Endothelial cell of umbilical vein (primary cell): ENCODE data around the gene FAM163A. TPM values are rescaled to one million over a fixed set of nuclear protein-coding genes. Genes with fewer than 3 reads are reported as not detected.

Source experiments
- BruUV-seq: library from RNA; stranded (reverse); fragments of 400-500 nt; replicated peaks from 2 replicates; lab custom pipeline; 2021; lab: Mats Ljungman, UMichigan
- CTCF ChIA-PET: fragments of 300-600, 350-600 bp; sonication (Branson Sonifier 250); formaldehyde crosslinking; loops from one replicate; lab custom pipeline; 2021; ENCODE audit warnings: antibody characterized with exemption, inconsistent platforms; lab: Charles Lee
- POLR2A ChIA-PET: fragments of 300-600, 350-600 bp; sonication (Branson Sonifier 250); formaldehyde crosslinking; loops from one replicate; lab custom pipeline; 2021; ENCODE audit warnings: antibody characterized with exemption, inconsistent platforms; lab: Charles Lee
- DNase-seq: peaks from one replicate; pipeline ENCODE4 v3.0.0-alpha.2; 2011; ENCODE audit warnings: low read depth, low spot score
- FAIRE-seq: peaks from 2 replicates; lab custom pipeline; 2011; peaks lifted over from hg19 to GRCh38; lab: Jason Lieb, UNC
- H2AFZ ChIP-seq: 2 replicates; pipeline ENCODE4 v1.6.0; 2012; ENCODE audit warnings: low read depth, low read length, control low read depth, inconsistent platforms
- H3K27ac ChIP-seq: 2 replicates; pipeline ENCODE4 v1.5.1; 2011; ENCODE audit warnings: low read depth, mild to moderate bottlenecking, control low read depth, low read length, moderate library complexity; ENCODE audit not compliant: insufficient read depth
- H3K27me3 ChIP-seq, 2 experiments: 2 replicates each; pipeline versions ENCODE4 v1.6.0 to v1.6.1; 2011; ENCODE audit warnings: low read length in 2 of 2, mixed read lengths in 1 of 2; ENCODE audit not compliant: control insufficient read depth in 2 of 2, insufficient read depth in 2 of 2
- H3K36me3 ChIP-seq, 2 experiments: 2 replicates in 1 of 2; 3 replicates in 1 of 2; pipeline ENCODE4 v1.5.1; 2011; ENCODE audit warnings: low read length in 2 of 2, mild to moderate bottlenecking in 1 of 2, moderate library complexity in 1 of 2; ENCODE audit not compliant: control insufficient read depth in 2 of 2, insufficient read depth in 2 of 2; ENCODE audit errors: extremely low read depth in 1 of 2
- H3K4me1 ChIP-seq: 3 replicates; pipeline ENCODE4 v1.5.1; 2011; ENCODE audit warnings: mild to moderate bottlenecking, low read length; ENCODE audit not compliant: control insufficient read depth, insufficient read depth; ENCODE audit errors: extremely low read depth
- H3K4me2 ChIP-seq: 2 replicates; pipeline ENCODE4 v1.6.1; 2011; ENCODE audit warnings: low read length, control low read depth, mixed read lengths; ENCODE audit not compliant: insufficient read depth
- H3K4me3 ChIP-seq, 3 experiments: fragments of 200-600 bp in 1 of 3; sonication (generic), shearing (Covaris generic) in 1 of 3; replicated peaks in 1 of 3; 2 replicates each; pipeline ENCODE4 v1.5.1; 2011 to 2016; ENCODE audit warnings: control low read depth in 3 of 3, low read length in 3 of 3, mild to moderate bottlenecking in 2 of 3, inconsistent platforms in 1 of 3, low read depth in 1 of 3, moderate library complexity in 1 of 3; ENCODE audit not compliant: insufficient read depth in 1 of 3
- H3K79me2 ChIP-seq: 2 replicates; pipeline ENCODE4 v1.6.0; 2012; ENCODE audit warnings: low read length, inconsistent platforms; ENCODE audit not compliant: control insufficient read depth, insufficient read depth
- H3K9ac ChIP-seq: replicated peaks from 2 replicates; pipeline ENCODE3; 2011; ENCODE audit warnings: low read length, control low read depth; ENCODE audit not compliant: insufficient read depth; ENCODE audit errors: extremely low read depth
- H3K9me1 ChIP-seq: replicated peaks from 3 replicates; pipeline ENCODE4 v1.6.0; 2011; ENCODE audit warnings: mild to moderate bottlenecking, low read length; ENCODE audit not compliant: control insufficient read depth, insufficient read depth; ENCODE audit errors: extremely low read depth
- H3K9me3 ChIP-seq: replicated peaks from 2 replicates; pipeline ENCODE4 v1.5.1; 2012; ENCODE audit warnings: low read length, inconsistent platforms; ENCODE audit not compliant: control insufficient read depth, insufficient read depth
- H4K20me1 ChIP-seq: replicated peaks from 2 replicates; pipeline ENCODE3; 2011; ENCODE audit warnings: mild to moderate bottlenecking, low read length; ENCODE audit not compliant: control insufficient read depth, insufficient read depth; ENCODE audit errors: extremely low read depth
- CTCF ChIP-seq, 2 donors: IDR thresholded peaks; 1 replicate in 1 of 2; 2 replicates in 1 of 2; pipeline ENCODE4 v1.5.1; 2011; ENCODE audit warnings: low read length in 2 of 2, mild to moderate bottlenecking in 2 of 2, moderate library complexity in 2 of 2, control low read depth in 1 of 2, inconsistent platforms in 1 of 2, low read depth in 1 of 2; ENCODE audit not compliant: insufficient read depth in 1 of 2; ENCODE audit errors: extremely low read depth in 1 of 2
- EZH2 ChIP-seq: IDR thresholded peaks from 2 replicates; pipeline ENCODE4 v1.6.1; 2012; ENCODE audit warnings: borderline replicate concordance, low read depth, mild to moderate bottlenecking, moderate library complexity, low read length, inconsistent platforms; ENCODE audit not compliant: severe bottlenecking
- FOS ChIP-seq: IDR thresholded peaks from 2 replicates; pipeline ENCODE4 v1.6.1; 2011; ENCODE audit warnings: mild to moderate bottlenecking, low read length, moderate library complexity, borderline replicate concordance; ENCODE audit not compliant: insufficient read depth
- GATA2 ChIP-seq: IDR thresholded peaks from 2 replicates; pipeline ENCODE4 v1.7.0; 2011; ENCODE audit warnings: low read depth, mild to moderate bottlenecking, moderate library complexity, mixed read lengths, low read length; ENCODE audit not compliant: insufficient read length, insufficient read depth
- JUN ChIP-seq: IDR thresholded peaks from 2 replicates; pipeline ENCODE4 v1.6.1; 2011; ENCODE audit warnings: borderline replicate concordance, low read depth; ENCODE audit not compliant: insufficient read length, insufficient read depth
- MYC ChIP-seq: IDR thresholded peaks from one replicate; pipeline ENCODE4 v1.6.1; 2011; ENCODE audit warnings: mild to moderate bottlenecking, low read depth, low read length
- POLR2A ChIP-seq: IDR thresholded peaks from 2 replicates; pipeline ENCODE4 v1.6.1; 2012; ENCODE audit warnings: low read depth, mild to moderate bottlenecking, control low read depth, low read length
- POLR2AphosphoS5 ChIP-seq: IDR thresholded peaks from 2 replicates; pipeline ENCODE4 v1.6.1; 2012; ENCODE audit warnings: low read depth, mild to moderate bottlenecking, control low read depth, low read length, moderate library complexity; ENCODE audit not compliant: insufficient read depth
- dilution Hi-C: fragments of 300-500 bp; cut with MboI; formaldehyde crosslinking; loops from one replicate; pipeline ENCODE4 v1.15.0; 2019; ENCODE audit warnings: low sequenced_read_pairs; ENCODE audit not compliant: extremely low pct_ligation_motif_present
- intact Hi-C: fragments of 100-400 bp; cut with micrococcal nuclease; formaldehyde crosslinking; loops from one replicate; pipeline ENCODE4 v1.10.0; 2022
- polyA plus RNA-seq, 4 experiments: library from polyadenylated mRNA; depleted of rRNA in 3 of 4; stranded (reverse) in 3 of 4; unstranded in 1 of 4; fragments of >200 nt; gene quantifications; 2 replicates each; pipeline versions ENCODE4 v1.2.1 to v1.2.3, GENCODE V29; 2011 to 2012; ENCODE audit warnings: missing spikeins in 1 of 4
- total RNA-seq: library from RNA; stranded (reverse); gene quantifications from 2 replicates; pipeline ENCODE4 v1.2.3, GENCODE V29; 2021
- TF ChIP-seq, protein P1 (sequence below): IDR thresholded peaks from 2 replicates; pipeline ENCODE4 v1.6.1; 2011; ENCODE audit not compliant: insufficient read depth, insufficient read length

Gene FAM163A
- total and polyA plus RNA-seq, 2 donors (not counting 3 experiments of a cell fraction or from before 2014, with no cell fraction given), result not detected

DNA sequence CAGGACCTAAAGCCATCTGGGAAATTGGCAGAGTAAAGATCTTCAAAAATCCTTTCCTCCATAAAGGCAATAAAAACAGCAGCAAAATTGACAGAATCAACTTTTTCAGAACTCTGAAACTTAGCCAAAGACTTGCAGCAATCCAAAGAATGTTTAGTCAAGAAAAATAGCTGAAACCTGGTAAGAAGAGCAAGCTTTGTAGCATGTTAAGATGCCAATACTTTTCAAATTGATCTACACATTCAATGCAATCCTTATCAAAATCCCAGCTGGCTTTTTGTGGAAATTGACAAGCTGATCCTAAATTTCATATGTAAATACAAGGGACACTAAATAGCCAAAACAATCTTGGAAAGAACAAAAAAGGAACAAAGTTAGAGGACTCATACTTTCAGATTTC, 23.8 kb upstream of the FAM163A start:
- Histone ChIP-seq H3K9me3 (no peaks in the 10 kb centered on the region), H3K36me3 (no peaks in the 10 kb centered on the region), H3K9me1 (no peaks in the 10 kb centered on the region), H3K4me2 (no peak overlapping the region), H3K4me1 (no peaks in the 10 kb centered on the region), H3K9ac (no peak overlapping the region), H3K4me3 (no peak overlapping the region), H3K27me3 (peaks cover 4 to 8% of the 10 kb centered on the region in 2 experiments), H4K20me1 (no peaks in the 10 kb centered on the region), H2AFZ (no peak overlapping the region), H3K79me2 (no peaks in the 10 kb centered on the region), H3K27ac (no peak overlapping the region)
- intact Hi-C loops, result no loop called here
- CTCF ChIA-PET, result interaction anchor here (1.2 to 2.4 kb wide), 4 partner anchors 13 to 96 kb away, joined by 3 to 9 read pairs (median 6); no protein-coding TSS in a partner anchor
- dilution Hi-C loops, result no loop called here
- no peak for FAIRE-seq
- no peak for DNase-seq
- POLR2A ChIA-PET, result no interaction called here
- BruUV-seq, result no TSS peak
- no peak for TF ChIP-seq MYC
- TF ChIP-seq GATA2, result no peak
- TF ChIP-seq CTCF (IDR thresholded peaks at IDR 0.05; ENCODE audit: extremely low read depth in 1 of 2, insufficient read depth in 1 of 2, low read depth in 1 of 2, low read length in 2 of 2), result no peak
- TF ChIP-seq EZH2, result no peak

DNA sequence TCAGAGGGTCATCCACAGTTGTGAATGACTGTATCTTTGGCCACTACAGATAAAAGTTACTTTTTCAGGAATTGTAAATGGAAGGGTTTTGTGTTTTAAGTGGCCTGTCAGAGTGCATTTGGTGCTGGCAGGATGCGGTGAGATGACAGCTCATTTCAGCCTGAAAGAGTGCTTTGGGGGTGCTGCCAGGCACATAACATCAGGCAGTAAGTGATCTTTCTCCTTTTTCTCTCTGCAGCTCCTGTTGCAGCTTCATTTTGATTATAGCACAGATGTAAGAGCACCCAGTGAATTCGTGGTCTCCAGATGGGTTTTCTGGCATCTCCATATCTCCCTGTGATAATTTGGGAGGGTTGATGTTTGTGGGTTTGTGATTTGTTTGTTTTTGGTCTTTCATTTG, 14.8 kb upstream of the FAM163A start:
- intact Hi-C loops, result no loop called here
- Histone ChIP-seq H3K36me3 (no peaks in the 10 kb centered on the region), H3K27ac (no peak overlapping the region), H3K9me3 (no peaks in the 10 kb centered on the region), H3K4me1 (no peaks in the 10 kb centered on the region), H3K79me2 (no peaks in the 10 kb centered on the region), H3K9ac (no peak overlapping the region), H3K4me2 (no peak overlapping the region), H2AFZ (no peak overlapping the region), H3K4me3 (no peak overlapping the region), H3K9me1 (no peaks in the 10 kb centered on the region), H4K20me1 (no peaks in the 10 kb centered on the region), H3K27me3 (peaks cover 23 to 29% of the 10 kb centered on the region in 2 experiments)
- dilution Hi-C loops, result no loop called here
- ChIA-PET CTCF (interaction anchor here (0.7 to 3.1 kb wide), 4 partner anchors 22 to 87 kb away, joined by 3 to 12 read pairs (median 4); no protein-coding TSS in a partner anchor), POLR2A (no interaction called here)
- FAIRE-seq, result no peak
- no peak for DNase-seq
- BruUV-seq, result no TSS peak
- no peak for TF ChIP-seq POLR2AphosphoS5
- TF ChIP-seq, protein P1, sequence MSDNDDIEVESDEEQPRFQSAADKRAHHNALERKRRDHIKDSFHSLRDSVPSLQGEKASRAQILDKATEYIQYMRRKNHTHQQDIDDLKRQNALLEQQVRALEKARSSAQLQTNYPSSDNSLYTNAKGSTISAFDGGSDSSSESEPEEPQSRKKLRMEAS, result no peak
- TF ChIP-seq FOS, result no peak
- no peak for TF ChIP-seq CTCF (IDR thresholded peaks at IDR 0.05; ENCODE audit: extremely low read depth in 1 of 2, insufficient read depth in 1 of 2, low read depth in 1 of 2, low read length in 2 of 2)
- no peak for TF ChIP-seq POLR2A
- TF ChIP-seq GATA2, result no peak
- TF ChIP-seq JUN, result no peak
- TF ChIP-seq EZH2, result no peak
- no peak for TF ChIP-seq MYC
